ENCODE measurements around the gene CTU1. TPM values are rescaled to one million over a fixed set of nuclear protein-coding genes. Genes with fewer than 3 reads are reported as not detected.

Gene CTU1
- total and polyA plus RNA-seq, 10 donors: 1.1 to 8.2 (median 6.0) TPM

GRCh38 chr19:51140441-51140840 lies 32.2 kb upstream of the CTU1 start:
- peak overlapping the region in 4 of 8 donors; percentile 3 to 61 (median 20) for H3K4me3 ChIP-seq
- no peak for TF ChIP-seq CTCF (IDR thresholded peaks at IDR 0.05 in 8 of 11, conservative IDR thresholded peaks at IDR 0.05 in 3 of 11)
- TF ChIP-seq POLR2A (IDR thresholded peaks at IDR 0.05): peak in 1 of 3 donors; percentile 19
- peak in 2 of 3 donors; percentile 56 to 85 for TF ChIP-seq POLR2AphosphoS5 (IDR thresholded peaks at IDR 0.05)
- peak overlapping the region in 7 of 8 donors; percentile 76 to 95 (median 86) for H3K27ac ChIP-seq
- peaks cover 0 to 47% (median 0%) of the 10 kb centered on the region in 7 donors for H3K27me3 ChIP-seq (replicated peaks in 1 of 7)
- intact Hi-C loops (cut with DNase I; ENCODE audit: low total_unique reads): no loop called here
- DNase-seq: no peak
- WGBS, 5 donors: 65 to 78% (median 72%) methylated on average over 6 of the region's 6 CpGs
- H3K36me3 ChIP-seq: no peaks in the 10 kb centered on the region
- H3K4me1 ChIP-seq: peaks cover 0 to 98% (median 24%) of the 10 kb centered on the region in 6 donors
- H3K9me3 ChIP-seq: no peaks in the 10 kb centered on the region

GRCh38 chr19:51139299-51140014 lies 31.2 kb upstream of the CTU1 start:
- Histone ChIP-seq H3K27ac (peak overlapping the region in 7 of 8 donors; percentile 76 to 95 (median 86)), H3K36me3 (no peaks in the 10 kb centered on the region), H3K4me3 (peak overlapping the region in 4 of 8 donors; percentile 3 to 61 (median 20)), H3K27me3 (replicated peaks in 1 of 7) (peaks cover 0 to 42% (median 0%) of the 10 kb centered on the region in 7 donors), H3K4me1 (peaks cover 0 to 97% (median 24%) of the 10 kb centered on the region in 6 donors), H3K9me3 (no peaks in the 10 kb centered on the region)
- WGBS, 5 donors: 28 to 38% (median 29%) methylated on average over 4 of the region's 4 CpGs
- no peak for TF ChIP-seq CTCF (IDR thresholded peaks at IDR 0.05 in 8 of 11, conservative IDR thresholded peaks at IDR 0.05 in 3 of 11)
- peak in 2 of 3 donors; percentile 5 to 48 for TF ChIP-seq POLR2AphosphoS5 (IDR thresholded peaks at IDR 0.05)
- no peak for DNase-seq
- intact Hi-C loops (cut with DNase I; ENCODE audit: low total_unique reads): no loop called here

GRCh38 chr19:51138549-51138979 lies 30.4 kb upstream of the CTU1 start:
- Histone ChIP-seq H3K27ac (peak overlapping the region; percentile 27 to 95 (median 86)), H3K4me1 (peaks cover 0 to 95% (median 24%) of the 10 kb centered on the region in 6 donors), H3K36me3 (no peaks in the 10 kb centered on the region), H3K4me3 (peak overlapping the region in 1 of 8 donors; percentile 61), H3K27me3 (replicated peaks in 1 of 7) (peaks cover 0 to 33% (median 0%) of the 10 kb centered on the region in 7 donors), H3K9me3 (no peaks in the 10 kb centered on the region)
- DNase-seq: peak; percentile 89
- WGBS, 5 donors: 37 to 46% (median 45%) methylated on average over 6 of the region's 6 CpGs
- intact Hi-C loops (cut with DNase I; ENCODE audit: low total_unique reads): no loop called here
- TF ChIP-seq POLR2AphosphoS5 (IDR thresholded peaks at IDR 0.05) (peak; percentile 59 to 85 (median 68)), CTCF (IDR thresholded peaks at IDR 0.05 in 8 of 11, conservative IDR thresholded peaks at IDR 0.05 in 3 of 11) (peak in 1 of 11 experiments; percentile 7), POLR2A (IDR thresholded peaks at IDR 0.05) (no peak)

- 71 to 85% (median 80%) methylated on average over 6 to 9 of the region's 9 CpGs for WGBS, 5 donors
- intact Hi-C loops (cut with DNase I; ENCODE audit: low total_unique reads): no loop called here
- Histone ChIP-seq H3K27me3 (replicated peaks in 1 of 7) (peaks cover 0 to 31% (median 0%) of the 10 kb centered on the region in 7 donors), H3K4me1 (peaks cover 0 to 97% (median 25%) of the 10 kb centered on the region in 6 donors), H3K36me3 (no peaks in the 10 kb centered on the region), H3K4me3 (peak overlapping the region in 2 of 8 donors; percentile 4 to 61), H3K9me3 (no peaks in the 10 kb centered on the region), H3K27ac (peak overlapping the region; percentile 27 to 95 (median 86))
- no peak for TF ChIP-seq POLR2A (IDR thresholded peaks at IDR 0.05)
- TF ChIP-seq CTCF (IDR thresholded peaks at IDR 0.05 in 8 of 11, conservative IDR thresholded peaks at IDR 0.05 in 3 of 11): no peak
- no peak for TF ChIP-seq POLR2AphosphoS5 (IDR thresholded peaks at IDR 0.05)
- DNase-seq: peak; percentile 73
Observed at GRCh38 chr19:51137792-51138425, 29.7 kb upstream of the CTU1 start.
